ENCODE results near the gene RMND5A. TPM values are rescaled to one million over a fixed set of nuclear protein-coding genes. Genes with fewer than 3 reads are reported as not detected.
A peak's percentile ranks its signal among the peaks of the same experiment; 100 is the strongest.

Gene RMND5A
- total RNA-seq, 1 donor from 2014 or later = 86.4 TPM

GRCh38 chr2:86764661-86765309 lies 44.7 kb downstream of the RMND5A start:
- DNase-seq (ENCODE audit: low read depth) = peak; percentile 46

DNA sequence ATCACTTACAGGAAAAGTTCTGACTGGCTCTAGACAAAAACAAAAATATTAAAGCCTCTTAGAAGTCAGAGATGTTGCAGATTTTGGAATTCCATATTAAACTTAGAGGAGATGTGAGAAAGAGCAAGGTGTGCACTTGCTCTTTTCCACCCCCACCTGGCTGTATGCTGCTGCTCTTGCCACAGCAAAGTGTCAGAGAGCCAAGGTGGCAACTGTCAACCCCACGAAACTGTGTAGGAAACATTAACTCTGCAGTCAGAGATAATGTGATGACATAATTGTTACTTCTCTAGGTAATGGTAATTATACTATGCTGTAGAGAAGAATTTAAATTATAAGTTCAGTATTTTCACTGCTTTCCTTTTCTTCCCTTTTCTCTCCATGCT lies 45.2 kb downstream of the RMND5A start:
- DNase-seq (ENCODE audit: low read depth) = no peak

DNA sequence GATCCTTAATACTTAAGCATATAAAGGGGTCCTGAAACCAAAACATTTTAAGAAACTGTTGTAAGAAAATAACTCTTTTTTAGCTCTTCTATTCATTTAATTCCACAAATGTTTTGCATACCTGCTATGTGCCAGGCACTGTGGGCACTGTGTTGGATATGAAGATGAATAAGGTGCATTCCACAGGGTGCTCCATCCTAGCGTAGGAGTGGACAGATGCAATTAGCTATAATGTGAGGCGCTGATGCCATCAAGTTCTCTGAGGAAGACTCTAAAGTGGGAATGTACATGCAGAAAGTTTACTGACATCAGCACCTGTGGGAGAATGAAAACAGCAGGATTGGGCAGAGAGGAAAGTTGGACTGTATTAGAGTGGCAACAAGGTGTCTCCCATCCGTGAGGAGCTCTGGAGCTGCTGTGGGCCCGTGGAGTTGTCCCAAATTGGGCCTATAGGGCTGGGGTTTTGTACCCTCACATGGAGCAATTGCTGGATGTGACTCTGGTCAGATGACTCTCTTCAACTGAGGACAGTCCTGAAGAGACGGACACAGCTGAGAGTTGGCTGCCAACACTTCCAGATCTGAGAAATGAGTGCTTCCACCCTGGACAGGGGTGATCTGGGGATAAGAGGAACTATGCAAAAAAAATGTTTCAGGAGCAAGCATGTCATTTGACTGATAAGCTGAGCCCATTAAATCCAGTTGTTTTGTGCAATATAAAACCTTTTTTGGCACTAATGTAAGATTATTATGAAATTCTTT lies 48.3 kb downstream of the RMND5A start:
- no peak for DNase-seq (ENCODE audit: low read depth)

DNA sequence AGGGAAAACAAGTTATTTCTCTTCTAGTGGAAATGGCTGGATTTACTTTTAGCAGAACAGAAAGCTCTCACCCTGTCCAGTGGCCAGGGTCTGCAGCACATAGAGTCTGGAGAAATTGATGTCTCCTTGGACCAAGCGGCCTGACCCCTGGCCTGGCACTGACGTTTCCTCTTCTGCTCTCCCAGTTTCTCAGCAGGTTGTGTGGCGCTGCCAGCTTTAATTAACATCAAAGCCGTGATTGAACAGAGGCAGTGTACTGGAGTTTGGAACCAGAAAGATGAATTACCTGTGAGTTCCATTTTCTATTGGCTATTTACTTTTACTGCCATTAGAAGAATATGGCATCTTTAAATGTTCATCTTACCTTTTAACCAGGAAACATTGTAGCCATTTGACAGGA lies 49.7 kb downstream of the RMND5A start:
- no peak for DNase-seq (ENCODE audit: low read depth)

DNA sequence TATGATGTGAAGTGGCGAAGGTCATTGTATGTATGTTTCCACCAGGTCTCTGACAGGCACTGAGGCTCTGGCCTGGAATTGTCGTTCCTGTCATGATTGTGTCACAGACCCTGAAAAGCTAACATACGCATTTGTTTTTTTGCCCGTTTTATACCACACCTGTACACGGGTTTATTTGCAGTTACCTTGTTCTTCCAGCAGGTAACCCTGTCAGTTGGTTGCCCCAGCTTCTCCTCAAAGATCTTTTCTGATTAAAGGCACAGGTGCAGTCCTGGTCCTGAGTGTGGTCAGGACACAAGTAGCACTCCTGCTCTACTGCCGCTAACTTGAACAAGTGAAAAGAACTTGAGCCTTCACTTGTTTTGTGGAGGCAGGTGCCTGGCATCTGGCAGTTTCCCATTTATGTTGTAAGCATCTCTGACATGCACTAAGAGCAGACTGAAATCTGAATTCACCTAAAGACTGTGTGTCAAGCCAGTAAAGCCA lies 50.8 kb downstream of the RMND5A start:
- DNase-seq (ENCODE audit: low read depth) = no peak

GRCh38 chr2:86772611-86773010 lies 52.5 kb downstream of the RMND5A start:
- DNase-seq (ENCODE audit: low read depth) = no peak

DNA sequence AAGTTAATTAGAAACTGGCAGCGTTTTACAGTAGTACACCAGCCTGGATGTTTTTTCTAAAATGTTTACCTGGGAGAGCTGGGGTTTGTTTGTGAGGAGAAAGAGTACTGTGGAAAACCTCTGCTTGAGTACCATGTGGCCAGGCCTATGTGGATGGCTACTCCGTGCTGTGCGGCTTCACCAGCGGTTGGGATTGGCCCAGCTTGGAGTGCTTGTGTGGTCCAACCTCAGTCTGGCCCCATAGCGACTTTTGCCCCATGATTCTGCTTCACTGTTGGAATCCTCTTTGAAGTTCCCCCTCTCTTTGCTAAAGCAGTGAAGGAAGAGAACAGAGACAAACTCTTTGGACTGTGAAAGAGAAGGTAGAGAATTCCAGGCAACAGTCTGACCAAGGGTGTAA lies 54.8 kb downstream of the RMND5A start:
- DNase-seq (ENCODE audit: low read depth) = no peak

DNA sequence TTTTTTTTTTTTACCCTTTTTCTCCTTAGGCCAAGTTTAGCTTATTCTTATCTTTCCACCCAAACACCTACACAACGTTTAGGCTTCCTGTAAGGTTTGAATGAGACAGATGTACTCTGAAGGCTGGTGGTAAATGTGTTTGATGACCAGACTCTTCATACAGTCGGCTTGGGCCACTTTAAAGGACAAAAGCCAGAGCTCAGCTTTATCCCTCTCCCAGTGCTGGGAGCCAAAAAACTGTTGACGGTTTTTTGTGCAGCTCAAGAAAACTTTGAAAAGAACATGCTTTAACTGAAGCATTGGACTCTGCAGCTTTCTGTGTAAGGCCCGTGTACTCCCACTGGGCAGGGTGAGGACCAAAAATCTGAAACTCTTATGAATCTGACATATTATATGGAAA lies 55.2 kb downstream of the RMND5A start:
- no peak for DNase-seq (ENCODE audit: low read depth)

- no peak for DNase-seq (ENCODE audit: low read depth)
These were observed 56.4 kb downstream of the RMND5A start for GRCh38 chr2:86776532-86776931.

DNA sequence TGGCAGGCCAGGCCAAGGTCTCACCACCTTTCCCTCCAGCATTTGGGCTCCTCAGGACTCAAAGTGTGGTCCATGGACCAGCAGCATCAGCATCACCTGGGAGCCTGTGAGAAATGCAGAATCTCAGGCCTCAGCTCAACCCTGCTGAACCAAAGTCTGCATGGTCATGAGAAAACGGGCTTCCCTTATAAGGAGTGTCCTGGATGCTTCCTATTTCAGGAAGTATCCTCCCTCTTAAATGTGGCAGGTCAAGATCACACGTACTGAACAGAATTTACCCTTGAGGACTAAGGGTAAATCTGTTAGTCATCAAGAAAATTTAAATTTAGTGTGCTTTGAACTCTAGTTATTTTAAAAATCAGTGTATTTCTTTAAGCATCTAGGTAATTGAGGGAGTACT lies 58.9 kb downstream of the RMND5A start:
- DNase-seq (ENCODE audit: low read depth) = no peak

- DNase-seq (ENCODE audit: low read depth) = no peak
These were observed 59.9 kb downstream of the RMND5A start for GRCh38 chr2:86779971-86780370.

DNA sequence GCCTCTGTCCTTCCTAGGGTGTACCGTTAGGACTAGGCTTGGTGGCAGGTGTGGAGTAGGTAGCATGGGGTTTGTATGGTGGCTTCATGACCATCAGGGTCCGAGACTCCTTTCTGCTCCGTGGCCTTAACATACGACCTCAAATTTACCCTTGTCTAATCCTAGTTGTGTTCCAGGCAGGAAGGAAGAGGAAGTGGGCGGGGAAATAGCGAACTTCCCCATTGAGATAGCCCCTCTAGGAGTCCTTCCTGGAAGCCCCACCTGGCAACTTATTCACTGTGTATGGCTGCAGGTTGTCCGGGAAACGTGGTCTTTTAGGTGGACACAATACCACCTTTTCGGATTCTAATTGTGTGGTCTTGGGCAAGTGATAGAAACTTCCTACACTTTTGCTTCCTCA lies 61.3 kb downstream of the RMND5A start:
- DNase-seq (ENCODE audit: low read depth) = no peak

DNA sequence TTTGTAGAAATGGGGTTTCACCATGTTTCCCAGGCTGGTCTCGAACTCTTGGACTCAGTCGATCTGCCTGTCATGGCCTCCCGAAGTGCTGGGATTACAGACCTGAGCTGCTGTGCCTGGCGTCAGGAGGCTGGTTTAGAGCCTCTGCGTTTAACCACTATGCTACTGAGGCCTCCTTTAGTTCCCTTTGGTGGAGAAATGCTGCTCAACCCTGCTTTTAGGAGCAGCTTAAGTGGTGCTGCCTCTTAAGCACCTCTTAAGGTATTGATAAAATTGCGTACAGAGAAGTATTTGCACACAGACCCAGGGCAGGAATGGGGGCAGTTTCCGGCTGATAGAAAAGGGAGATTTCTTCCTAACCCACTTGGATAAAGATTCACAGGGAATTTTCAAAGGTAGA lies 62.7 kb downstream of the RMND5A start:
- DNase-seq (ENCODE audit: low read depth) = no peak

- DNase-seq (ENCODE audit: low read depth) = no peak
These were observed 63.7 kb downstream of the RMND5A start for GRCh38 chr2:86783615-86784339.

GRCh38 chr2:86785456-86785855 lies 65.4 kb downstream of the RMND5A start:
- no peak for DNase-seq (ENCODE audit: low read depth)

DNA sequence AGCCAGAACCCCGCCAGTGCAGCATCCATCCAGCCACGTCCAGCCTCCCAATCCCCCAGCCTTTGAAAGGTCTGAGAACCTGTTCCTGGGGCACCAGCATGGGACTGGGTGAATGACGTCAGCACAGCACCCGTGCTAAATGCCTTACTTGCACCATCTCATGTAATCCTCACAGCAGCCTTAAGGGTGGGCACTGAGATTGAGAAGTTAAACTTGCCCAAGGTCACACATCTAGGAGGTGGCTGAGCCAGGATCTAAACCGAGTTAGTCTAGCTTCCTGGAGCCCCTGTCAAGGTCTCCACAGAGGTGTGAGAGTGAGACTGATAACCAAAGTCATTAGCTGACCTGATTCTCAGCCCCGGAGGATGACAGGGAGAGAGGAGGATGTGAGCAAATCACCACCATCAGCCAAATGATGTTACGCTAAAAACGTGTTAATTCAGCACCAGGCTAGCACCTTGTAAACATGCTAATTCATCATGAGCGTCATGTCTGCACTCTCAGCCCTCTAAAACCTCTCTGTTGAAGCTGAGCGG lies 66.0 kb downstream of the RMND5A start:
- DNase-seq (ENCODE audit: low read depth) = no peak

GRCh38 chr2:86787736-86788135 lies 67.6 kb downstream of the RMND5A start:
- DNase-seq (ENCODE audit: low read depth) = no peak

GRCh38 chr2:86788165-86788564 lies 68.1 kb downstream of the RMND5A start:
- no peak for DNase-seq (ENCODE audit: low read depth)

DNA sequence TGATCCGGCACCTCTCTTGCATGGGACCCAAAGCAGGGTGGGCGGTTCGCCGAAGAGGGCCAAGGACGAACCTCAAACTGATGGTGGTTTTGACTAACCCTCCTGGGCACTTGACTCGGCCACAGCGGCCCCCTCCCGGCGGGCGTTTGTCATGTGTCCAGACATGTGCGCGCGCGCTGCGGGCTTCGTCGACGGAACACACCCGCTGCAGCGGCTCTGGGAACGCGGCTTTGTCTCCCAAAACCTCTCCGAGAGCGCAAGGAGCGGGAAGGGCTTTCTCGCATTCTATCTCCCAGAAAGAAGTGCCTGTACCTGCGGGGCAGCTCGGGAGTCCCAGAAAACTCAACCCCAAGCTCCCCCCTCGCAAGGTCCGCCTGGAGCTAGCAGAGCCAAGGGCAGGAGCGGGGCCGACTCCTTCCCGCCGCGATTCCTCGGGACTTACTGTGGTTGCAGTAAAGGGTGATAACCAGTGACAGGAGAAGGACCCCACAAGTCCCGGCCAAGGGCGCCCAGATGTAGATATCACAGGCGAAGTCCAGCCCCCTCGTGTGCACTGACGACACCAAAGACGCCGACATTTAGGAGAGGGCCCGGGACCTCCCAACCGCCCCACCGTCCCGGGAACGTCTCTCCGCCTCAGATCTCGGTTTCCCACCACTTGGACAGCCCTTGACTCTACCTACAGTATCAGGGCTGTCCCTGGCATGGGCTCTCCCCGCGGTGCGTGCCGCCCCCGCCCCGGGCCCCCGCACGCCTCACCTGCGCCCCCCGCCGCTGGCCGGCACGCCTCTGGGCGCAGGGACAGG lies 69.0 kb downstream of the RMND5A start:
- no peak for DNase-seq (ENCODE audit: low read depth)

DNA sequence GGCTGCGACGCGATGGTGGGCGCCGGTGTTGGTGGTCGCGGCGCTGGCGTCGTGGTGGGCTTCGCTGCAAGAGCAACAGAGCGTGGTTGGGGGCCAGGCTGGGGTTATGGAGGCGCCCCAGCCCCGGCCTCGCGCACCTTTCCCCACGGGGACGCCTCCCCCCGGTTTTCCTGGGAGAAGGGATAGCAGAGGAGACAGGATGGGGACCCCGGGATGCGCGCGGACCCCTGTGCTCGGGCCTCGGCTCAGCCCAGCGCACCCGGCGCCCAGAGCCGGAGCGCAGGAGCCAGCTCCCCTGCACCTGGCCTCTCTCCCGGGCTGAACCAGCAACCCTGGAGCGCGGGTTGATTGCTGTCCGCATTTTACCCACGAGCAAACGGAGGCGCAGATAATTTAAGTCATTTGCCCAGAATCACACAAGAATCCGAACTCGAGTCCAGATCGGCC lies 69.6 kb downstream of the RMND5A start:
- DNase-seq (ENCODE audit: low read depth) = no peak

DNA sequence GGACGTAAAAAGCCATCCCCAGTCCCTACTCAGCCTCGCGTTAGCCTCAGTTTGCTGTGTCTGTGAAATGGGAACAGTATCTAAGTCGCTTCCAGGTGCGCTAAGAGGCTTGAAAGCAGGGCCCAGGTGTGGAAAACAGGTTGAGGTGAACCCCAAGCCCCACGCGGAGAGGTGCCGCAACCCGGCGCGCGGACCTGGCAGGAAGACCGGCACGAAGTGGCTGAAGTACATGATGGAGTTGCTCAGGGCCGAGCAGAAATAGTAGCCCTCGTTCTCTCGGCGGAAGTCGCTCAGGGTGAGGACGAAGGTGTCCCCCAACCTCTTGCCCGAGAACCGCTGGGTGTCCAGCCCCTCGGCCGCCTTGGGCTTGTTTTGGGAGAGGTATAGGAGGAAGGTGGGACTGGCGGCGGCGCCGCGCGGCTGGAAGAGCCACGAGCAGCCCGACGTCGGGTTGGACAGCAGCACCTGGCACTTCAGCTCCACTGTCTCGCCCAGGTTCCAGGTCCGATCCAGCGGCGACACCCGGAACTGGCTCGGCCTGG lies 70.1 kb downstream of the RMND5A start:
- no peak for DNase-seq (ENCODE audit: low read depth)
